Endothelial cell of umbilical vein (primary cell): ENCODE data around the gene TFDP3. TPM values are rescaled to one million over a fixed set of nuclear protein-coding genes. Genes with fewer than 3 reads are reported as not detected.

Experiments used
- BruUV-seq: library from RNA; stranded (reverse); fragments of 400-500 nt; replicated peaks from 2 replicates; lab custom pipeline; 2021; lab: Mats Ljungman, UMichigan
- CTCF ChIA-PET: fragments of 300-600, 350-600 bp; sonication (Branson Sonifier 250); formaldehyde crosslinking; loops from one replicate; lab custom pipeline; 2021; ENCODE audit warnings: antibody characterized with exemption, inconsistent platforms; lab: Charles Lee
- POLR2A ChIA-PET: fragments of 300-600, 350-600 bp; sonication (Branson Sonifier 250); formaldehyde crosslinking; loops from one replicate; lab custom pipeline; 2021; ENCODE audit warnings: antibody characterized with exemption, inconsistent platforms; lab: Charles Lee
- DNase-seq: peaks from one replicate; pipeline ENCODE4 v3.0.0-alpha.2; 2011; ENCODE audit warnings: low read depth, low spot score
- FAIRE-seq: peaks from 2 replicates; lab custom pipeline; 2011; peaks lifted over from hg19 to GRCh38; lab: Jason Lieb, UNC
- H2AFZ ChIP-seq: 2 replicates; pipeline ENCODE4 v1.6.0; 2012; ENCODE audit warnings: low read depth, low read length, control low read depth, inconsistent platforms
- H3K27ac ChIP-seq: 2 replicates; pipeline ENCODE4 v1.5.1; 2011; ENCODE audit warnings: low read depth, mild to moderate bottlenecking, control low read depth, low read length, moderate library complexity; ENCODE audit not compliant: insufficient read depth
- H3K27me3 ChIP-seq, 2 experiments: 2 replicates each; pipeline versions ENCODE4 v1.6.0 to v1.6.1; 2011; ENCODE audit warnings: low read length in 2 of 2, mixed read lengths in 1 of 2; ENCODE audit not compliant: control insufficient read depth in 2 of 2, insufficient read depth in 2 of 2
- H3K36me3 ChIP-seq, 2 experiments: 2 replicates in 1 of 2; 3 replicates in 1 of 2; pipeline ENCODE4 v1.5.1; 2011; ENCODE audit warnings: low read length in 2 of 2, mild to moderate bottlenecking in 1 of 2, moderate library complexity in 1 of 2; ENCODE audit not compliant: control insufficient read depth in 2 of 2, insufficient read depth in 2 of 2; ENCODE audit errors: extremely low read depth in 1 of 2
- H3K4me1 ChIP-seq: 3 replicates; pipeline ENCODE4 v1.5.1; 2011; ENCODE audit warnings: mild to moderate bottlenecking, low read length; ENCODE audit not compliant: control insufficient read depth, insufficient read depth; ENCODE audit errors: extremely low read depth
- H3K4me2 ChIP-seq: 2 replicates; pipeline ENCODE4 v1.6.1; 2011; ENCODE audit warnings: low read length, control low read depth, mixed read lengths; ENCODE audit not compliant: insufficient read depth
- H3K4me3 ChIP-seq, 3 experiments: fragments of 200-600 bp in 1 of 3; sonication (generic), shearing (Covaris generic) in 1 of 3; replicated peaks in 1 of 3; 2 replicates each; pipeline ENCODE4 v1.5.1; 2011 to 2016; ENCODE audit warnings: control low read depth in 3 of 3, low read length in 3 of 3, mild to moderate bottlenecking in 2 of 3, inconsistent platforms in 1 of 3, low read depth in 1 of 3, moderate library complexity in 1 of 3; ENCODE audit not compliant: insufficient read depth in 1 of 3
- H3K79me2 ChIP-seq: 2 replicates; pipeline ENCODE4 v1.6.0; 2012; ENCODE audit warnings: low read length, inconsistent platforms; ENCODE audit not compliant: control insufficient read depth, insufficient read depth
- H3K9ac ChIP-seq: replicated peaks from 2 replicates; pipeline ENCODE3; 2011; ENCODE audit warnings: low read length, control low read depth; ENCODE audit not compliant: insufficient read depth; ENCODE audit errors: extremely low read depth
- H3K9me1 ChIP-seq: replicated peaks from 3 replicates; pipeline ENCODE4 v1.6.0; 2011; ENCODE audit warnings: mild to moderate bottlenecking, low read length; ENCODE audit not compliant: control insufficient read depth, insufficient read depth; ENCODE audit errors: extremely low read depth
- H3K9me3 ChIP-seq: replicated peaks from 2 replicates; pipeline ENCODE4 v1.5.1; 2012; ENCODE audit warnings: low read length, inconsistent platforms; ENCODE audit not compliant: control insufficient read depth, insufficient read depth
- H4K20me1 ChIP-seq: replicated peaks from 2 replicates; pipeline ENCODE3; 2011; ENCODE audit warnings: mild to moderate bottlenecking, low read length; ENCODE audit not compliant: control insufficient read depth, insufficient read depth; ENCODE audit errors: extremely low read depth
- CTCF ChIP-seq, 2 donors: IDR thresholded peaks; 1 replicate in 1 of 2; 2 replicates in 1 of 2; pipeline ENCODE4 v1.5.1; 2011; ENCODE audit warnings: low read length in 2 of 2, mild to moderate bottlenecking in 2 of 2, moderate library complexity in 2 of 2, control low read depth in 1 of 2, inconsistent platforms in 1 of 2, low read depth in 1 of 2; ENCODE audit not compliant: insufficient read depth in 1 of 2; ENCODE audit errors: extremely low read depth in 1 of 2
- EZH2 ChIP-seq: IDR thresholded peaks from 2 replicates; pipeline ENCODE4 v1.6.1; 2012; ENCODE audit warnings: borderline replicate concordance, low read depth, mild to moderate bottlenecking, moderate library complexity, low read length, inconsistent platforms; ENCODE audit not compliant: severe bottlenecking
- FOS ChIP-seq: IDR thresholded peaks from 2 replicates; pipeline ENCODE4 v1.6.1; 2011; ENCODE audit warnings: mild to moderate bottlenecking, low read length, moderate library complexity, borderline replicate concordance; ENCODE audit not compliant: insufficient read depth
- JUN ChIP-seq: IDR thresholded peaks from 2 replicates; pipeline ENCODE4 v1.6.1; 2011; ENCODE audit warnings: borderline replicate concordance, low read depth; ENCODE audit not compliant: insufficient read length, insufficient read depth
- MYC ChIP-seq: IDR thresholded peaks from one replicate; pipeline ENCODE4 v1.6.1; 2011; ENCODE audit warnings: mild to moderate bottlenecking, low read depth, low read length
- POLR2A ChIP-seq: IDR thresholded peaks from 2 replicates; pipeline ENCODE4 v1.6.1; 2012; ENCODE audit warnings: low read depth, mild to moderate bottlenecking, control low read depth, low read length
- POLR2AphosphoS5 ChIP-seq: IDR thresholded peaks from 2 replicates; pipeline ENCODE4 v1.6.1; 2012; ENCODE audit warnings: low read depth, mild to moderate bottlenecking, control low read depth, low read length, moderate library complexity; ENCODE audit not compliant: insufficient read depth
- dilution Hi-C: fragments of 300-500 bp; cut with MboI; formaldehyde crosslinking; loops from one replicate; pipeline ENCODE4 v1.15.0; 2019; ENCODE audit warnings: low sequenced_read_pairs; ENCODE audit not compliant: extremely low pct_ligation_motif_present
- intact Hi-C: fragments of 100-400 bp; cut with micrococcal nuclease; formaldehyde crosslinking; loops from one replicate; pipeline ENCODE4 v1.10.0; 2022
- polyA plus RNA-seq, 4 experiments: library from polyadenylated mRNA; depleted of rRNA in 3 of 4; stranded (reverse) in 3 of 4; unstranded in 1 of 4; fragments of >200 nt; gene quantifications; 2 replicates each; pipeline versions ENCODE4 v1.2.1 to v1.2.3, GENCODE V29; 2011 to 2012; ENCODE audit warnings: missing spikeins in 1 of 4
- total RNA-seq: library from RNA; stranded (reverse); gene quantifications from 2 replicates; pipeline ENCODE4 v1.2.3, GENCODE V29; 2021
- TF ChIP-seq, protein P1 (sequence below): IDR thresholded peaks from 2 replicates; pipeline ENCODE4 v1.6.1; 2011; ENCODE audit not compliant: insufficient read depth, insufficient read length

The TFDP3 gene
- total and polyA plus RNA-seq, 2 donors (not counting 3 experiments of a cell fraction or from before 2014, with no cell fraction given), result not detected

DNA sequence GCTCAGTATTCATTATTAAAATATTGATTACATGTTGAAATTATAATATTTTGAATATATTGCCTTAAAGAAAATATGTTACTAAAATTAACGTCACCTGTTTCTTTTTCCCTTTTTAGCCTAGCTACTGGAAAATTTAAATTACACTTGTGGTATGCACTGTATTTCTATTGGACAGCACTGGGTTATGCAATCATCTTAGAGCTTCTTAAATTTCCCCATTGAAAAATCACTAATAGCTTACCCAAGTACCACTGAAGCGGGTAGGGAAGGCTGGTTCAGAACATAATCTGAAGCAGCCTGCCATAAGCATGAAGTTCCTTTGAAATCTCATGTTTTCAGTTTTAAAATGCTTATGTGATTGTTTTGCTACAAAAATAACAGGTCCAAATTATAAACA, 49.5 kb upstream of the TFDP3 start:
- ChIA-PET POLR2A (no interaction called here), CTCF (no interaction called here)
- no peak overlapping the region for H2AFZ ChIP-seq
- H3K27ac ChIP-seq, result no peak overlapping the region
- no peaks in the 10 kb centered on the region for H3K9me3 ChIP-seq
- no peaks in the 10 kb centered on the region for H4K20me1 ChIP-seq
- dilution Hi-C loops, result no loop called here
- no peaks in the 10 kb centered on the region for H3K36me3 ChIP-seq
- DNase-seq, result no peak
- no peak overlapping the region for H3K4me3 ChIP-seq
- no peaks in the 10 kb centered on the region for H3K27me3 ChIP-seq
- TF ChIP-seq MYC (no peak), CTCF (IDR thresholded peaks at IDR 0.05; ENCODE audit: extremely low read depth in 1 of 2, insufficient read depth in 1 of 2, low read depth in 1 of 2, low read length in 2 of 2) (no peak), POLR2AphosphoS5 (no peak), POLR2A (no peak), EZH2 (no peak), FOS (no peak), JUN (no peak)
- TF ChIP-seq, protein P1, sequence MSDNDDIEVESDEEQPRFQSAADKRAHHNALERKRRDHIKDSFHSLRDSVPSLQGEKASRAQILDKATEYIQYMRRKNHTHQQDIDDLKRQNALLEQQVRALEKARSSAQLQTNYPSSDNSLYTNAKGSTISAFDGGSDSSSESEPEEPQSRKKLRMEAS, result no peak
- no peak for FAIRE-seq
- H3K4me2 ChIP-seq, result no peak overlapping the region
- H3K9ac ChIP-seq, result no peak overlapping the region
- H3K4me1 ChIP-seq, result no peaks in the 10 kb centered on the region
- H3K9me1 ChIP-seq, result no peaks in the 10 kb centered on the region
- intact Hi-C loops, result no loop called here
- BruUV-seq, result no TSS peak
- no peaks in the 10 kb centered on the region for H3K79me2 ChIP-seq
